ENCODE measurements around the gene SH3GL3.

SH3GL3 gene

GRCh38 chr15:83567318-83567717 lies 120.2 kb downstream of the SH3GL3 start:
- no peak for DNase-seq (ENCODE audit: low read depth in 2 of 2)

- no peak for DNase-seq (ENCODE audit: low read depth in 2 of 2)
Observed at GRCh38 chr15:83569341-83569740, 122.2 kb downstream of the SH3GL3 start.

- DNase-seq (ENCODE audit: low read depth in 2 of 2), result no peak
Observed at GRCh38 chr15:83570756-83571155, 123.6 kb downstream of the SH3GL3 start.

GRCh38 chr15:83571820-83572707 lies 124.9 kb downstream of the SH3GL3 start:
- DNase-seq (ENCODE audit: low read depth in 2 of 2), result peak; percentile 7 to 14

GRCh38 chr15:83574345-83574744 lies 127.2 kb downstream of the SH3GL3 start:
- no peak for DNase-seq (ENCODE audit: low read depth in 2 of 2)

DNA sequence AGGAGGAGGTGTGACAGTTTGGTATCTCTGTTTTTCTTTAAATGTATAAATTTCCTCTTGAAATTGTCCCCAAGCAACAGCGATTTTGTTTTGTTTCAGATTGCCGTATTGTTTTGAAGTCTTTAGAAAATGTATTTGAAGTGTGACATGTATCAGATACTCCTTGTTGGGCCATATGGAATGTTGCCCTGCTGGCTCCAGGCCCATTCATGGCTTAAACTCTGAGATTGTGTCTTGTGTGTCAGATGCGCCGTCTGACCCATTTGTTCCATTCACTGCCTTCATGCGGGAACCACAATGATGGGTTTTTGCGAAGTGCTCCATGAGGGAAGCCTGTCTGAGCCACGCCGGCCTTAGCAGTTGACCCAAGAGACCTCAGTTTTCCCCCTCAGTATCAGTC lies 131.6 kb downstream of the SH3GL3 start:
- DNase-seq (ENCODE audit: low read depth in 2 of 2), result no peak

DNA sequence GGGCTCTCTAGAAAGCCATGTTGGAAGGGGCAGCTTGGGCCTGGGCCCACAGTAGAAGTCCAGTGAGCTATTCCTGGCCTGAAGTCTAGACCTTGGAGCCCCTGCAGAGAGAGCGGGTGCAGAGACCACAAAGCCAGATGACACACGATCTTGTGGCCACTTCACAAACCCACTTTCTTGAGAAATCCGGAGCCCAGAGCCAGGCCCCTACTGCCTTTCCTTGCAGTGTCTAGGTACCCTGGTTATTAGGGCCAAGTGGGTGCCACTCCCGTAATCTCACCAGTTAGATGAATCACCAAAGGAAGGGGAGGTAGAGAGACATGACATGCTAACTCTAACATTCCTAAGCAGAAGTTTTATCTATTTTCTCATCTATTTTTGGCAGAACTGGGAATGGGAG lies 134.2 kb downstream of the SH3GL3 start:
- no peak for DNase-seq (ENCODE audit: low read depth in 2 of 2)

DNA sequence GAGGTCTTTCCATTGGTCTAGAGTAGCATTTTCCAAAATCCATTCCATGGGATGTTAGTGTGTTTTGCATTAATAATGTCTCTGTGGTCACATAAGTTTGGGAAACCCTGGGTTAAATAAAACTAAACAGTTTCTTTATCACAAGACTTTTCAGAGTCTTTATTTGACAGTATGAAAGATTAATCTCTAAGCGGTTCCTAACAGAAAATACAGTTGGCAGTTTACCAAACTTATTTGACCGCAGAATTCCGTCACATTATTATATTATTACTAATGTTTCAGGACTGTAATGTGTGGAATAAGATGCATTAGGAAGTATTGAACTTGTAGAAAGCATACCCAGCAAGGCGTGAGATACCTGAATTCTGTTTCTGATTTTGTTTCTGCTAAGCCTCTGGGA lies 135.2 kb downstream of the SH3GL3 start:
- peak; percentile 25 to 33 for DNase-seq (ENCODE audit: low read depth in 2 of 2)

DNA sequence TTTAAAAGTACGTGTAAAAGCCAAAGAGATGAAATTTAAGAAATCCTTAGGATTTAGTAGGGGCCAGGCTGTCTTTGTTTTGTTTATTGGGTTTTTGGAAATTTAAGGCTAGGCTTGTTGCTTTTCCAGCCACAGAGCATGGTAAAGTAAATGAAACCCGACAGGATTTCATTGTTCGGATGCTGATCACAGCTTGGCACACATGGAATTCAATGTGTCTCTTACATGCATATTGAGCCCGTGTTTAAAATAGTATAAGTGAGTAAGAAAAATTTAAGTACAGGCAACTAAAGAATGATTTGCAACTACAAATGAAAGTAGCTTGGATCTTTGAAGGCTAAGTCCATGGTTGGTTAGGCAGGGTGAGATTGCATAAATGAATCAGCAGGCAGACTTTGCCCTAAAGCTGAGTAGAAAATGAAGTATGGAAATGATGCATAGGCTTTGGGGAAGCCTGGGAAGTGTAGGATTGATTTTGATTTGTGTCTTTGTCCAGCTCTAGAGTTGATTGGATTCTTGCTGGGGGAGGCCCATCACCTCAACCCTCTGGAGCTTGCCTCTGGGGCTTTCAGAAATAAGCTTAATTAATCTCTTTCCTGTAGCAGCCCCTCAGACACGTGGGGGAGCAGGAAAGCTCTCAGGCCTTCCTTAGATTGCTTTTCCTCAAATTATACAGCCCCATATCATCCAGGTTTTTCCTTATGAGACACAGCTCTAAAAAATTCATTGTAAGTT lies 138.6 kb downstream of the SH3GL3 start:
- DNase-seq (ENCODE audit: low read depth in 2 of 2), result no peak

DNA sequence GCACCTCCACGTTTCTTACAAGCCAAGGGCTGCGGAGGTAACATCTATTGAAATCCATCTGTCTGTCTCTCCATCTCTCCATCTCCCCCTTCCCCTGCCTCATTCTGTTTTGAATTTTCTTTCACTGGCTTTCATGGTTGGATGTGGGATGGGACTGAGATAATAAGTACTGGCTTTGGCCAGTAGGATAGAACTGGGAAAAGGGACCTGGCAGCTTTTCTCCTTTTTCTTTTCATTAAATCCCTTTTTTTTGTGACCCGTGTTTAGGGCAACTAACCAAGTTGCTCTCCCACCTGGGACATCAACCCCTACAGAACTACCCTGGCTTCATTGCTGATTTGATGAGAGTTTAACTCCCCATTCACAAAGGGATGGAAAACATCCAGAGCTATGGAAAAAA lies 139.9 kb downstream of the SH3GL3 start:
- no peak for DNase-seq (ENCODE audit: low read depth in 2 of 2)

- no peak for DNase-seq (ENCODE audit: low read depth in 2 of 2)
Observed at GRCh38 chr15:83588441-83588840, 141.3 kb downstream of the SH3GL3 start.

DNA sequence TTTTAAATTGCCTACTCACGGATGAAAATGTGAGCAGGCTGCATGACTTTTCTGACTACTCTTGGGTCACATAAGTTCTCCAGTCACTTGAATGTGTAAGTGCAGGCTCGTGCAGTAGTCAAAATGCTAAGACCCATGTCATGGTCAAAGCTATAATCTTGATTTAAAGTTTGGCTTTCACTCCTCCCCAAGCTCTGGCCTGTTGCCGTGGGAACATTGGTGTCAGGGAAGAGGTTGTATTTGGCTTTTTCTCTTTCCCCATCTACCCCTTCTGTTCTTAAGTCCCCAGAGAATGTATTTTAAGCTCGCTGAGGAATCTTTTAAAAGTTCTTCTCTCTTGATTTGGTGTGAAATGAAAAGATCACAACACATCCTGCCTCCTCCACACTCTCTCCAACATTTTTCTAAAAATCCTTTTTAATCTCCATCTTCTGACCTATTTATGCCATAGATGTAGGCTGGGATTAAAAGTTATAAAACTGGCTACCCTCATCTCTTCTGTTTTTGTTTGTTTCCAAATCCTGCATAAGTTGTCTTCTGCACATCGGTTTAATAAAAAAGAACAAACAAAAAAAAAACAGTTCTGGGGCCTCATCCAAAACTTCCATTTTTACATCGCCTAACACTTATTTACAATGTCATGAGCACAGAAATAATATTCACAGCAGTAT lies 145.4 kb downstream of the SH3GL3 start:
- no peak for DNase-seq (ENCODE audit: low read depth in 2 of 2)

GRCh38 chr15:83595191-83595590 lies 148.1 kb downstream of the SH3GL3 start:
- DNase-seq (ENCODE audit: low read depth in 2 of 2), result no peak

GRCh38 chr15:83598031-83598430 lies 150.9 kb downstream of the SH3GL3 start:
- no peak for DNase-seq (ENCODE audit: low read depth in 2 of 2)

DNA sequence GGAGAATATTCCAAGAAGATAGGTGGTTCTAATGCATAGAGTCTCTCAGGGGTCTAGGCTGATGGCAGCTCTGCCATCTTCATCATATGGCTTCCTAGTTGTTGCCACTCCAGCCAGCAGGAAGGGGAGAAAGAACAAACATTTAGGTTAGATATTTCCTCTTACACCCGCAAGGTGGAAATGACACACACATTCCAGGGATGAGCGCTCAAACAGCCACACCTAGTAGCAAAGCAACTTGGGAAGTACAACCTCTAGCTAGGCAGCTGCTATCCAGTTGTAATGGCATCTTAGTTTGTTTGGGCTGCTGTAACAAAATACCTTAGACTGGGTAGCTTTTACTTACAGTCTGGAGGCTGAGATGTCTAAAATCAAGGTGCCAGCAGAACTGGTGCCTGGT lies 154.9 kb downstream of the SH3GL3 start:
- no peak for DNase-seq (ENCODE audit: low read depth in 2 of 2)

DNA sequence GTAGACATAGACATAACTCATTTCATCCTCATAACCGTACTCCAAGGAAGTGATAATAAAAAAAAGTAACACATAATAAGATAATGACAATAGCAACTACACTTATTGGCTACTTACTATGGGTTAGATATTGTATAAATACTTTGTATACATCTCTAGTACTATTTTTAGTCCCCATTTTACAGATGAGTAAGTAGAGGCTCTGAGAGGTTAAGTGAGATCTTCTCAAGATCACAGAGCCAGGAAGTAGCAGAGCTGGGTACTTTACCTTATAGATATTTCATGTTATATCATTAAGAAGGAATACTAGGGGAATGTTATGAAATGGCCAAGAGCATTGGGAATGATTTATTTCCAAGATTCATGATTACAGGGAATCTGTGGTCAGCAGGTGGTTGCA lies 157.4 kb downstream of the SH3GL3 start:
- no peak for DNase-seq (ENCODE audit: low read depth in 2 of 2)

DNA sequence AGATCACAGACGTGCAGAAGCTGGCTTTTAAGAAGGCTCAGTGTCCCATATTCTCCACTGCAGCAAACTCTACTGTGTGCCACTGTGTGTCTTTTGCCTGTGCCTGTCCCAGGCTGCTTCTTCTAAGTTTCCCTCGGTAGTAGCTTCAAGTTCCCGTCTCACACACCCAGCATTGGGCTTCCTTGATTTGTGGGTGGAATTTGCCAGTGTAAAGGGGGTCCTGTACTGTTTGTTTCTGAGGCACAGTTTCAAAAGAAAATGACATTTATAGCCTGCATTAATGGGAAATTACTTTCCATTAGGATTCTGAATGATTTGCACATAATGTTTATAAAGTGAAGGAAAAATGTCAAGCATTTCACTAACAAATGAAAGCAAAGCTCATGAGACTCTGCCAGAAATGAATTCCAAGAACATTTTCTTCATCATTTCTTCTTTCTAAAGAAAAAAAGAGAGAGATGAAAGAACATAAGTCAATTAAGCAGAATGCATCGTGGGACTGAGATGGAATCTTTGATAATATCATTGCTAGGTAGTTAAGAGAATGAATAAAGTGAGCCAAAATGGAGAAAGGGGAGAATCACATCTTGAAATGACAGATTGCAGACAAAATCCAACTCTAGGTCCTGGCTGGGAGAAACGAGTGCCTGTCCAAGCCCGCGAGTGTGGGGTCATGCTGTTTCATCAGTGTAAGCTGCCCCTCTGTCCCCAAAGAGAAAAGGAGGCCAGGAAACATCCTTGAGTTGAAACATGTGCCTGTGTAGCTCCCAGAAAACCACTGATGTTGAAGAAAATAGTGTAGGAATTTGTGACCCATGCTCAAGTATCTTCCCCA lies 158.2 kb downstream of the SH3GL3 start:
- DNase-seq (ENCODE audit: low read depth in 2 of 2), result no peak

GRCh38 chr15:83610132-83610531 lies 163.0 kb downstream of the SH3GL3 start:
- DNase-seq (ENCODE audit: low read depth in 2 of 2), result no peak

GRCh38 chr15:83610901-83611685 lies 164.0 kb downstream of the SH3GL3 start:
- no peak for DNase-seq (ENCODE audit: low read depth in 2 of 2)

GRCh38 chr15:83612226-83612625 lies 165.1 kb downstream of the SH3GL3 start:
- no peak for DNase-seq (ENCODE audit: low read depth in 2 of 2)
